ENCODE data around the gene CFDP1. TPM values are rescaled to one million over a fixed set of nuclear protein-coding genes. Genes with fewer than 3 reads are reported as not detected.
A peak's percentile ranks its signal among the peaks of the same experiment; 100 is the strongest.

The CFDP1 gene
- total and polyA plus RNA-seq, 2 of the 13 experiments (the other 11 are each of a cell fraction or from before 2014, with no cell fraction given), result 78.6 to 153 TPM

- peak; percentile 97 for TF ChIP-seq ZNF776 (CRISPR knock-in tag; IDR thresholded peaks at IDR 0.05)
- TF ChIP-seq GATA4 (IDR thresholded peaks at IDR 0.05; ENCODE audit: borderline replicate concordance, low read depth), result peak; percentile 81; the same call in 1 of the 2 replicates
- peak; percentile 57; the same call in 1 of the 2 replicates for TF ChIP-seq USF2 (IDR thresholded peaks at IDR 0.05; ENCODE audit: low read depth, low read length)
- TF ChIP-seq USF2 (CRISPR knock-in tag; IDR thresholded peaks at IDR 0.05; ENCODE audit: borderline replicate concordance), result peak; percentile 95; the same call in 1 of the 2 replicates
- TF ChIP-seq TFAP4 (IDR thresholded peaks at IDR 0.05; ENCODE audit: borderline replicate concordance, low read depth), result peak; percentile 87
- TF ChIP-seq ZNF556 (CRISPR knock-in tag; IDR thresholded peaks at IDR 0.05; ENCODE audit: borderline replicate concordance), result peak; percentile 91
- TF ChIP-seq ZNF788 (CRISPR knock-in tag; IDR thresholded peaks at IDR 0.05; ENCODE audit: borderline replicate concordance), result peak; percentile 88; the same call in 1 of the 2 replicates
- no peak; the same call in 1 of the 2 replicates for TF ChIP-seq MTF1 (CRISPR knock-in tag; IDR thresholded peaks at IDR 0.05)
- peak; percentile 97 for TF ChIP-seq TARDBP (CRISPR knock-in tag; IDR thresholded peaks at IDR 0.05)
- peak; percentile 75 for TF ChIP-seq ZBTB20 (CRISPR knock-in tag; IDR thresholded peaks at IDR 0.05; ENCODE audit: borderline replicate concordance, low read depth)
- TF ChIP-seq ZNF317 (CRISPR knock-in tag; IDR thresholded peaks at IDR 0.05), result peak; percentile 94; the same call in 1 of the 2 replicates
- TF ChIP-seq ZNF709 (CRISPR knock-in tag; IDR thresholded peaks at IDR 0.05), result peak; percentile 79
- TF ChIP-seq ZNF205 (CRISPR knock-in tag; IDR thresholded peaks at IDR 0.05), result peak; percentile 87
- peak; percentile 94 for TF ChIP-seq ZBTB39 (CRISPR knock-in tag; IDR thresholded peaks at IDR 0.05)
- TF ChIP-seq BCL3 (CRISPR knock-in tag; IDR thresholded peaks at IDR 0.05), result peak; percentile 91
- peak; percentile 100 for TF ChIP-seq HIVEP1 (CRISPR knock-in tag; IDR thresholded peaks at IDR 0.05)
- peak; percentile 92; the same call in 1 of the 2 replicates for TF ChIP-seq ZNF576 (CRISPR knock-in tag; IDR thresholded peaks at IDR 0.05)
- TF ChIP-seq ZNF468 (CRISPR knock-in tag; IDR thresholded peaks at IDR 0.05), result no peak
- no peak for TF ChIP-seq DMTF1 (CRISPR knock-in tag; IDR thresholded peaks at IDR 0.05)
Measured at GRCh38 chr16:75244844-75245758, 188.2 kb downstream of the CFDP1 start (continued).

Data from HepG2 (cell line).